Endodermal cell (in vitro differentiated cells): ENCODE results near the gene KRTAP20-2. TPM values are rescaled to one million over a fixed set of nuclear protein-coding genes. Genes with fewer than 3 reads are reported as not detected.

ENCODE experiments used
- DNase-seq: peaks from one replicate; pipeline ENCODE4 v3.0.0-alpha.2; 2017
- H3K27ac ChIP-seq: 2 replicates; pipeline ENCODE4 v1.5.1; 2013; ENCODE audit warnings: mild to moderate bottlenecking, low read depth, low read length, moderate library complexity
- H3K27me3 ChIP-seq: 2 replicates; pipeline ENCODE4 v1.6.1; 2013; ENCODE audit warnings: mild to moderate bottlenecking, low read length, moderate library complexity; ENCODE audit not compliant: insufficient read depth, control insufficient read depth, poor library complexity, severe bottlenecking
- H3K36me3 ChIP-seq: 2 replicates; pipeline ENCODE4 v1.7.0; 2013; ENCODE audit warnings: mild to moderate bottlenecking, low read length, moderate library complexity; ENCODE audit not compliant: control insufficient read depth, insufficient read depth
- H3K4me1 ChIP-seq: one replicate; pipeline ENCODE4 v1.7.0; 2013; ENCODE audit warnings: low read length; ENCODE audit not compliant: control insufficient read depth, insufficient read depth
- H3K4me3 ChIP-seq: 2 replicates; pipeline ENCODE4 v1.5.1; 2013; ENCODE audit warnings: mild to moderate bottlenecking, low read length, moderate library complexity
- H3K9ac ChIP-seq: 2 replicates; pipeline ENCODE4 v1.6.1; 2013; ENCODE audit warnings: mild to moderate bottlenecking, low read length, moderate library complexity; ENCODE audit not compliant: poor library complexity, severe bottlenecking; ENCODE audit errors: extremely low read depth
- H3K9me3 ChIP-seq: 2 replicates; pipeline ENCODE4 v1.6.1; 2013; ENCODE audit warnings: mild to moderate bottlenecking, low read length, moderate library complexity; ENCODE audit not compliant: control insufficient read depth
- H3K27ac Mint-ChIP-seq: 2 replicates; pipeline ENCODE4 v1.8.0; 2020; ENCODE audit warnings: mixed read lengths
- H3K27me3 Mint-ChIP-seq: 2 replicates; pipeline ENCODE4 v1.8.0; 2021; ENCODE audit warnings: mild to moderate bottlenecking, mixed read lengths; ENCODE audit not compliant: insufficient read depth
- H3K36me3 Mint-ChIP-seq: 2 replicates; pipeline ENCODE4 v1.8.0; 2020; ENCODE audit warnings: low read depth, mixed read lengths
- H3K4me1 Mint-ChIP-seq: 2 replicates; pipeline ENCODE4 v1.8.0; 2020; ENCODE audit warnings: mixed read lengths
- H3K4me3 Mint-ChIP-seq: 2 replicates; pipeline ENCODE4 v1.8.0; 2020; ENCODE audit warnings: mild to moderate bottlenecking, moderate library complexity, mixed read lengths
- H3K9me3 Mint-ChIP-seq: 2 replicates; pipeline ENCODE4 v1.8.0; 2020; ENCODE audit warnings: mild to moderate bottlenecking, mixed read lengths
- WGBS, 2 experiments: methylation state at CpG; one replicate each; pipeline versions ENCODE4 v1.1.5 to v1.1.7; 2013; ENCODE audit warnings: missing lambda C conversion rate in 2 of 2, mixed read lengths in 1 of 2; ENCODE audit not compliant: insufficient coverage in 1 of 2, insufficient read length in 1 of 2; 5-methylcytosine and 5-hydroxymethylcytosine counted together
- total RNA-seq, 2 donors: library from RNA; stranded (reverse); fragmentation: NEBNext Ultra II Directional in 1 of 2; extraction: Animal tissue kit (Norgen Biotek cat#: 25700) in 1 of 2; gene quantifications; 2 replicates in 1 of 2; 3 replicates in 1 of 2; pipeline ENCODE4 v1.2.1, GENCODE V29; 2021
- TF ChIP-seq, protein P1 (sequence below): fragments of 200-600 bp; sonication (generic); conservative IDR thresholded peaks from 2 replicates; pipeline ENCODE4 v1.5.0; 2021; ENCODE audit warnings: antibody characterized with exemption, mild to moderate bottlenecking

KRTAP20-2 gene
- total RNA-seq, 2 donors from 2014 or later, result not detected

DNA sequence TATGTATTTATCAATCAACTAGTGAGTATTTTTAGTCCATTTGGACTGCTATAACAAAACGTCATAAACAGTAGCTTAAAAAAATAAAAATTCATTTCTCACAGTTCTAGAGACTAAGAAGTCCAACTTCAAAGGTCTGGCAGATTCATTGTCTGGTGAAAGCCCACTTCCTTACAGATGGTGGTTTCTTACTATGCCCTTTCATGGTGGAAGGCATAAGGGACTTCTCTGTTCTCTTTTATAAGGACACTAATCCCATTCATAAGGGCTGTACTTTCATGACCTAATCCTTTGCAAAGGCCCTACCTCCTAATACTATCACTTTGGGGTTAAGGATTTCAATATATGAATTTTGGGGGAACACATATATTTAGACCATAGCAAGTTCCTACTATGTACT lies 45.6 kb downstream of the KRTAP20-2 start:
- no peaks in the 10 kb centered on the region for H3K4me1 Mint-ChIP-seq
- Histone ChIP-seq H3K4me3 (no peak overlapping the region), H3K4me1 (no peaks in the 10 kb centered on the region), H3K9me3 (no peaks in the 10 kb centered on the region), H3K27ac (no peak overlapping the region), H3K9ac (no peak overlapping the region), H3K36me3 (no peaks in the 10 kb centered on the region), H3K27me3 (peaks cover 11% of the 10 kb centered on the region)
- peaks cover 20% of the 10 kb centered on the region for H3K9me3 Mint-ChIP-seq
- H3K27ac Mint-ChIP-seq, result no peak overlapping the region
- H3K27me3 Mint-ChIP-seq, result peaks cover 6% of the 10 kb centered on the region
- H3K36me3 Mint-ChIP-seq, result no peaks in the 10 kb centered on the region
- DNase-seq, result no peak
- no peak overlapping the region for H3K4me3 Mint-ChIP-seq
- 100% methylated on average over 1 of the region's 1 CpG; no CpG with 5 or more reads in 1 of the 2 experiments for WGBS, 2 experiments
- TF ChIP-seq, protein P1, sequence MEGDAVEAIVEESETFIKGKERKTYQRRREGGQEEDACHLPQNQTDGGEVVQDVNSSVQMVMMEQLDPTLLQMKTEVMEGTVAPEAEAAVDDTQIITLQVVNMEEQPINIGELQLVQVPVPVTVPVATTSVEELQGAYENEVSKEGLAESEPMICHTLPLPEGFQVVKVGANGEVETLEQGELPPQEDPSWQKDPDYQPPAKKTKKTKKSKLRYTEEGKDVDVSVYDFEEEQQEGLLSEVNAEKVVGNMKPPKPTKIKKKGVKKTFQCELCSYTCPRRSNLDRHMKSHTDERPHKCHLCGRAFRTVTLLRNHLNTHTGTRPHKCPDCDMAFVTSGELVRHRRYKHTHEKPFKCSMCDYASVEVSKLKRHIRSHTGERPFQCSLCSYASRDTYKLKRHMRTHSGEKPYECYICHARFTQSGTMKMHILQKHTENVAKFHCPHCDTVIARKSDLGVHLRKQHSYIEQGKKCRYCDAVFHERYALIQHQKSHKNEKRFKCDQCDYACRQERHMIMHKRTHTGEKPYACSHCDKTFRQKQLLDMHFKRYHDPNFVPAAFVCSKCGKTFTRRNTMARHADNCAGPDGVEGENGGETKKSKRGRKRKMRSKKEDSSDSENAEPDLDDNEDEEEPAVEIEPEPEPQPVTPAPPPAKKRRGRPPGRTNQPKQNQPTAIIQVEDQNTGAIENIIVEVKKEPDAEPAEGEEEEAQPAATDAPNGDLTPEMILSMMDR, result no peak

DNA sequence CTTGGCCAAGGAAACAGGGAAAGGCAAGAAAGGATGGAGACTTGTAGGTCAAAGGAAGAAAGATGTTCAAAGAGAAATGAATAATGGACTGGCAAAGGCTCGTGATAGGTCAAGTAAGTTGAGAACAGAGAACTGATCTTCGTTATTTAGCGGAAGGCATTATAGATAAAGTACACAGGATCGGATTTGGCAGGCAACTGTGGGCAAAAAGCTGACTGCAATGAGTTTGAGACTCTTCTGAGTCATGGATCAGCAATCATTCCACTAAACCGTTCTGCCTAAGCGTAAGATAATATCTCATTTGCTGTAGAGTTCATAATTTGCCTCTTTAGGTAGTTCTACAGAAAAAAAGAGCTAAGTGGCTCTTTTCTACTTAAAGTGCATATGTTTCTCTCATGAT lies 49.5 kb downstream of the KRTAP20-2 start:
- DNase-seq, result no peak
- Mint-ChIP-seq H3K27me3 (peaks cover 15% of the 10 kb centered on the region), H3K27ac (no peak overlapping the region), H3K4me1 (no peaks in the 10 kb centered on the region), H3K36me3 (no peaks in the 10 kb centered on the region), H3K4me3 (no peak overlapping the region), H3K9me3 (peaks cover 19% of the 10 kb centered on the region)
- no peaks in the 10 kb centered on the region for H3K9me3 ChIP-seq
- WGBS, 2 experiments, result 86 to 88% methylated on average over 6 of the region's 6 CpGs
- no peaks in the 10 kb centered on the region for H3K4me1 ChIP-seq
- TF ChIP-seq, protein P1, result no peak
- peaks cover 26% of the 10 kb centered on the region for H3K27me3 ChIP-seq
- no peak overlapping the region for H3K27ac ChIP-seq
- no peak overlapping the region for H3K4me3 ChIP-seq
- no peaks in the 10 kb centered on the region for H3K36me3 ChIP-seq
- no peak overlapping the region for H3K9ac ChIP-seq

Other genes starting within 250 kb of the KRTAP20-2 start
- gene KRTAP13-1, start 239.2 kb upstream of the KRTAP20-2 start, total RNA-seq, result not detected
- gene KRTAP13-3, start 209.3 kb upstream of the KRTAP20-2 start, total RNA-seq, result not detected
- gene KRTAP13-4, start 205.0 kb upstream of the KRTAP20-2 start, total RNA-seq, result not detected
- not detected for gene KRTAP15-1, start 194.9 kb upstream of the KRTAP20-2 start, total RNA-seq
- gene KRTAP19-1, start 154.8 kb upstream of the KRTAP20-2 start, total RNA-seq, result not detected
- gene KRTAP19-2, start 147.8 kb upstream of the KRTAP20-2 start, total RNA-seq, result not detected
- gene KRTAP19-3, start 143.2 kb upstream of the KRTAP20-2 start, total RNA-seq, result not detected
- gene KRTAP19-4, start 138.0 kb upstream of the KRTAP20-2 start, total RNA-seq, result not detected
- gene KRTAP19-5, start 133.1 kb upstream of the KRTAP20-2 start, total RNA-seq, result not detected
- gene KRTAP19-6, start 93.3 kb upstream of the KRTAP20-2 start, total RNA-seq, result not detected
- not detected for gene KRTAP19-7, start 73.9 kb upstream of the KRTAP20-2 start, total RNA-seq
- not detected for gene KRTAP22-2, start 44.8 kb upstream of the KRTAP20-2 start, total RNA-seq
- gene KRTAP6-3, start 42.8 kb upstream of the KRTAP20-2 start, total RNA-seq, result not detected
- gene KRTAP6-2, start 36.3 kb upstream of the KRTAP20-2 start, total RNA-seq, result not detected
- not detected for gene KRTAP22-1, start 34.1 kb upstream of the KRTAP20-2 start, total RNA-seq
- not detected for gene KRTAP6-1, start 21.3 kb upstream of the KRTAP20-2 start, total RNA-seq
- gene KRTAP20-1, start 18.8 kb upstream of the KRTAP20-2 start, total RNA-seq, result not detected
- gene KRTAP20-4, start 14.6 kb upstream of the KRTAP20-2 start, total RNA-seq, result not detected
- not detected for gene KRTAP20-3, start 7.7 kb downstream of the KRTAP20-2 start, total RNA-seq
- not detected for gene KRTAP21-3, start 83.6 kb downstream of the KRTAP20-2 start, total RNA-seq
- not detected for gene KRTAP21-2, start 112.1 kb downstream of the KRTAP20-2 start, total RNA-seq
- gene KRTAP21-1, start 120.2 kb downstream of the KRTAP20-2 start, total RNA-seq, result not detected
- gene KRTAP8-1, start 178.1 kb downstream of the KRTAP20-2 start, total RNA-seq, result not detected
- gene KRTAP7-1, start 194.6 kb downstream of the KRTAP20-2 start, total RNA-seq, result not detected
- not detected for gene KRTAP11-1, start 246.4 kb downstream of the KRTAP20-2 start, total RNA-seq